K562 (cell line): ENCODE data around the gene SLC25A1. TPM values are rescaled to one million over a fixed set of nuclear protein-coding genes. Genes with fewer than 3 reads are reported as not detected.

Source experiments
- ZBTB40 ChIP-seq, 2 experiments: fragments of 450-650 bp in 1 of 2; sonication (generic) in 1 of 2; formaldehyde crosslinking in 1 of 2; IDR thresholded peaks; 2 replicates each; pipeline versions ENCODE4 v1.7.1 to v1.9.0; 2016 to 2022; ENCODE audit warnings: inconsistent platforms in 1 of 2, mild to moderate bottlenecking in 1 of 2, missing genetic modification reagents in 1 of 2
- polyA plus RNA-seq, 8 experiments: library from polyadenylated mRNA; depleted of rRNA in 4 of 8; stranded (reverse) in 5 of 8; unstranded in 3 of 8; fragments of >200 nt; fragmentation: Nextera tagmentation in 2 of 8; fragmentation: Illumina TruSeq in 1 of 8; extraction: Ambion mirVana in 2 of 8; extraction: Trizol in 1 of 8; gene quantifications; 2 replicates each; pipeline versions ENCODE4 v1.2.1 to v1.2.3, GENCODE V29; 2011 to 2014; ENCODE audit warnings: inconsistent platforms in 1 of 8, missing spikeins in 1 of 8
- total RNA-seq, 7 experiments: library from RNA; depleted of rRNA in 6 of 7; stranded (reverse); fragments of >200 nt in 6 of 7; fragmentation: Illumina TruSeq in 2 of 7; extraction: Trizol in 2 of 7; gene quantifications; 2 replicates each; pipeline versions ENCODE4 v1.2.1 to v1.2.3, GENCODE V29; 2011 to 2021; ENCODE audit warnings: low replicate concordance in 1 of 7

The SLC25A1 gene
- total and polyA plus RNA-seq, 9 of the 15 experiments (the other 6 are each of a cell fraction or from before 2014, with no cell fraction given) = 11.0 to 408 (median 110) TPM

- TF ChIP-seq ZBTB40 (IDR thresholded peaks at IDR 0.05) (peak; percentile 67), ZBTB40 (CRISPR knock-in tag; IDR thresholded peaks at IDR 0.05) (no peak)
- TF ChIP-seq, all 486 proteins: peak for 112
Observed at GRCh38 chr22:19201869-19202798, 23.6 kb upstream of the SLC25A1 start (continued).
